Activated T-cell treated with anti-CD3 and anti-CD28 coated beads, Interleukin-2, amount 50 U/mL, for 48 hours (primary cell): Measurements from ENCODE around the gene OR2A14.
A peak's percentile ranks its signal among the peaks of the same experiment; 100 is the strongest.
"Not testable (repeated sequence)": the region's sequence is repeated elsewhere in the genome, so short reads cannot be mapped to it uniquely, and the experiment has no call there.

Source experiments
- DNase-seq, 2 experiments: peaks; one replicate each; pipeline ENCODE4 v3.0.0-alpha.2; 2020

Gene OR2A14

DNA sequence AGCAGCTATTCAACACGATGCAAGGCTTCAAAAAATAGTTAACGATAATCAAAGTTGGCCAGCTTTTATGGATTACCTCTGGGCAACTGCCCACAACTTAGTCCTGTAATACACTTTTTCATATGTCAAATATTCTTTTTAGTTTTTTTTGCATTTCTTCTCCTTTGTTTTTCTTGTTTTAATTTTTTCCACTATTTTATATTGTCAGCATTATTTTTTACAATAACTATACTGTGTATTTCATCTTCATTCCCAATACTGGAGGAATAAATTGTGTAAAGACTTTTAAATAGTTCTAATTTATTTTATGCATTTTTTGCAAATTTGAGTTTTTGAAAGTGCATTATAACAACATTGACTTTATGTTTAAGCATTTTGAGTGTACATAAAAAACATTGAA is 41.8 kb downstream of the OR2A14 start:
- DNase-seq = no peak

DNA sequence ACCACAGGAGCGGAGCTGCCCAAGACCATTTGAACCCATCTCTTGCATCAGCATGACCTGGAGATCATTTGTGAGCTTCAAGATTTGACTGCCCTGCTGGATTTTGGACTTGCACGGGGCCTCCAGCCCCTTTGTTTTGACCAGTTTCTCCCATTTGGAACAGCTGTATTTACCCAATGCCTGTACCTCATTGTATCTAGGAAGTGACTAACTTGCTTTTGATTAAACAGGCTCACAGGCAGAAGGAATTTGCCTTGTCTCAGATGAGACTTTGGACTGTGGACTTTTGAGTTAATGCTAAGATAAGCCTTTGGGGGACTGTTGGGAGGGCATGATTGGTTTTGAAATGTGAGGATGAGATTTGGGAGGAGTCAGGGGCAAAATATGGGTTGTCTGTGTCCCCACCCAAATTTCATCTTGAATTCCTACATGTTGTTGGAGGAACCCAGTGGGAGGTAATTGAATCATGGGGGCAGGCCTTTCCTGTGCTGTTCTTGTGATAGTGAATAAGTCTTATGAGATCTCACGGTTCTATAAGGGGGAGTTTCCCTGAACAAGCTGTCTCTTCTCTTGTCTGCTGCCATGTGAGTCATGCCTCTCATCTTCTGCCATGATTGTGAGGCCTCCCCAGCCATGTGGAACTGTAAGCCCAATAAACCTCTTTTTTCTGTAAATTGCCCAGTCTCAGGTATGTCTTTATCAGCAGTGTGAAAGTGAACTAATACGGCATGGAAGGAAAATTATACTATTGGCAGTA is 48.8 kb downstream of the OR2A14 start:
- DNase-seq = not testable (repeated sequence)

DNA sequence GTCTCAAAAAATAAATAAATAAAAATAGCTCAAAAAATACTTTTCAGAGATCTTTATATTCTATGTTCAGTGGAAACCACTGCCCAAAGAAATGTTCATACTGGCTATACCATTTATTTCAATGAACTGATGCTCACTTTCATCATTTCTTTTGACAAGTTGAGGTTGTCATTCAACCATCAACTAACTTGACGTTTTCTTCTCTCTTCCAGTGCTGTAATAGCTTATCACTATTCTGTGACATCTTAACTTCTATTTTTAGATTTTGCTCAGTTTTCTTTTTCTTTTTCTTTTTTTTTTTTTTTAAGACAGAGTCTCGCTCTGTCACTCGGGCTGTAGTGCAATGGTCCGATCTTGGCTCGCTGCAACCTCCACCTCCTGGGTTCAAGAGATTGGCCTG is 51.6 kb downstream of the OR2A14 start:
- DNase-seq = no peak

DNA sequence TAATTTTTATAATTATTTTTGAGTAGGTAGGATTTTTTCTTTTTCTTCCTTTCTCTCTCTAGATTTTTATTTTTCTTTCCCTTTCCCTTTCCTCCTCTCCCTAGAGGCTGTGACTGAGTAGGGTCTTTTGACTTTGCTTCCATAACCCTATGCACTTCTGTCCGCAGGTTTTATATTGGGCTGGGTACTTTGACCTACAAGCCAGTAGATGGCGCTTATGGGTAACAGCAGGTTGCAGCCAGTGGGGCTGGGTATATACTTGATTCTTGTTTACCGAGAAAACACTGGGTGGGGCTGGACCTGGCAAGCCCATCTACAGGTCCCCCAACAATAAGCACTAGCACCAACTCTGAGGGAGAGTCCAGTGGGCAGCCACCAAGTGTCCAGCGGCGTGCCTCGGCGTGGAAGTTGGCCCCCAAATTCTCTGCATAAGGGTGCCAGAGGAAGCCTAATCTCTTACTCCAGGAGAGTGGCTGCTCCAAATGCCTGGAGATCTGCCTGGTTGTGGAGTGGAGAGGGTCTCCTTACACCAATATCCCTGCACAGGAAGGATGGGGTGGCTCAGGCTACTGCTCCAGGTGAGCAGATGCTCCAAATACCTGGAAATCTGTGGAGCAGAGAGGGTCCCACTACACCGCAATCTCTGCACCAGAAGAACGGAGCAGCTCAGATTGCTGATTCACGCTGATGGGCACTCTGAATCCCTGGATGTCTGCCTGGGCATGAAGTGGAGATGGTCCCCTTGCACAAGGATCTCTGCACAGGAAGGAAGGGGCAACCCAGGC is 55.6 kb downstream of the OR2A14 start:
- DNase-seq = peak in 1 of 2 experiments; percentile 25

DNA sequence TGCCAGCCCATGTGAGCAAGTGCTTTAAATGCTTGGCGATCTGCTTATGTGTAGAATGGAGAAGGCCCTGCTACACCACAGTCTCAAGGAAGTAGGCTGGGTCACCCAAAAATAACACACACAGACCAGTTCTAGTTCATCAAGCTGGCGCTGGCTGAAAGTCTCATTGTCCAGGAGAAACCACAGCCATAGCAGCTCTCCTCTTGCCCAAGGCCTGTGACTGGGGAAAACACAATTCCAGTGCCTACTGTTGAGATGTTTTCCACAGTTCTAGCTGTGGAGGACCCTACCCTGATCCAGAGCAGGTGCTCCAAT is 56.1 kb downstream of the OR2A14 start:
- not testable (repeated sequence) for DNase-seq
